PC-3 (cell line): ENCODE results near the gene RNF141. TPM values are rescaled to one million over a fixed set of nuclear protein-coding genes. Genes with fewer than 3 reads are reported as not detected.

Source experiments
- ATAC-seq: fragments of 200-7000 bp; cut with Tn5 transposase; 2 replicates; pipeline ENCODE4 v1.9.1; 2020; ENCODE audit warnings: mild to moderate bottlenecking, moderate library complexity
- BruUV-seq: library from RNA; stranded (reverse); fragments of 400-500 nt; replicated peaks from 2 replicates; lab custom pipeline; 2021; lab: Mats Ljungman, UMichigan
- CTCF ChIA-PET: fragments of 300-600 bp; sonication (Branson Sonifier 250); formaldehyde crosslinking; loops from one replicate; lab custom pipeline; 2022; ENCODE audit warnings: antibody characterized with exemption; lab: Charles Lee
- POLR2A ChIA-PET: fragments of 300-600 bp; sonication (Branson Sonifier 250); formaldehyde crosslinking; loops from one replicate; lab custom pipeline; 2022; ENCODE audit warnings: antibody characterized with exemption; ENCODE audit not compliant: unreplicated experiment; lab: Charles Lee
- DNase-seq: peaks from one replicate; pipeline ENCODE4 v3.0.0-alpha.2; 2015
- H2AFZ ChIP-seq: fragments of 300-600 bp; sonication (generic); 2 replicates; pipeline ENCODE4 v1.6.0; 2016; ENCODE audit warnings: antibody characterized with exemption, low read length
- H3F3A ChIP-seq: fragments of 300-600 bp; sonication (generic); one replicate; pipeline ENCODE4 v1.6.0; 2017; ENCODE audit warnings: antibody characterized with exemption, low read length, control low read depth, mild to moderate bottlenecking; ENCODE audit not compliant: unreplicated experiment
- H3K27ac ChIP-seq: fragments of 300-600 bp; sonication (generic); 2 replicates; pipeline ENCODE4 v1.5.1; 2016; ENCODE audit warnings: mild to moderate bottlenecking, low read length
- H3K27me3 ChIP-seq: fragments of 300-600 bp; sonication (generic); 2 replicates; pipeline ENCODE4 v1.6.1; 2016; ENCODE audit warnings: low read length, mixed read lengths
- H3K36me3 ChIP-seq: fragments of 300-600 bp; sonication (generic); 2 replicates; pipeline ENCODE4 v1.6.1; 2016; ENCODE audit warnings: low read depth, mixed run types, low read length, mixed read lengths
- H3K4me1 ChIP-seq: fragments of 300-600 bp; sonication (generic); 2 replicates; pipeline ENCODE4 v1.5.1; 2016; ENCODE audit warnings: low read length; ENCODE audit not compliant: insufficient read depth
- H3K4me2 ChIP-seq: fragments of 300-600 bp; sonication (generic); 2 replicates; pipeline ENCODE4 v1.6.0; 2016; ENCODE audit warnings: low read length
- H3K4me3 ChIP-seq: fragments of 300-600 bp; sonication (generic); 2 replicates; pipeline ENCODE4 v1.5.1; 2016; ENCODE audit warnings: mild to moderate bottlenecking, low read length, mixed read lengths
- H3K79me2 ChIP-seq: fragments of 300-600 bp; sonication (generic); 2 replicates; pipeline ENCODE4 v1.6.1; 2017; ENCODE audit warnings: low read length, mixed read lengths
- H3K9ac ChIP-seq: fragments of 300-600 bp; sonication (generic); 2 replicates; pipeline ENCODE4 v1.6.0; 2016; ENCODE audit warnings: mild to moderate bottlenecking, low read length
- H3K9me2 ChIP-seq: fragments of 300-600 bp; sonication (generic); replicated peaks from 2 replicates; pipeline ENCODE4 v1.6.1; 2016; ENCODE audit warnings: mixed run types, low read length, mixed read lengths
- H3K9me3 ChIP-seq: fragments of 300-600 bp; sonication (generic); 2 replicates; pipeline ENCODE4 v1.6.1; 2016; ENCODE audit warnings: low read length, mixed read lengths
- H4K20me1 ChIP-seq: fragments of 300-600 bp; sonication (generic); 2 replicates; pipeline ENCODE4 v1.6.1; 2016; ENCODE audit warnings: low read length, mixed read lengths
- EZH2 ChIP-seq: fragments of 300-600 bp; sonication (generic); IDR thresholded peaks from one replicate; pipeline ENCODE4 v1.6.1; 2017; ENCODE audit warnings: antibody characterized with exemption, mild to moderate bottlenecking, low read length; ENCODE audit not compliant: unreplicated experiment
- EZH2phosphoT487 ChIP-seq: fragments of 300-600 bp; sonication (generic); IDR thresholded peaks from 2 replicates; pipeline ENCODE4 v1.6.1; 2018; ENCODE audit warnings: mild to moderate bottlenecking, antibody characterized with exemption, low read length, borderline replicate concordance
- intact Hi-C: fragments of 100-400 bp; cut with micrococcal nuclease; formaldehyde crosslinking; loops from 2 replicates; pipeline ENCODE4 v1.9.0; 2023
- total RNA-seq: library from RNA; depleted of rRNA; stranded (reverse); fragments of >200 nt; gene quantifications from 2 replicates; pipeline ENCODE4 v1.2.3, GENCODE V29; 2014
- TF ChIP-seq, protein P1 (sequence below): fragments of 300-600 bp; sonication (generic); conservative IDR thresholded peaks from 2 replicates; pipeline ENCODE4 v1.5.1; 2017; ENCODE audit warnings: antibody characterized with exemption, low read depth, mild to moderate bottlenecking, low read length

The RNF141 gene
- total RNA-seq, 1 experiment from 2014 or later = 13.8 TPM

DNA sequence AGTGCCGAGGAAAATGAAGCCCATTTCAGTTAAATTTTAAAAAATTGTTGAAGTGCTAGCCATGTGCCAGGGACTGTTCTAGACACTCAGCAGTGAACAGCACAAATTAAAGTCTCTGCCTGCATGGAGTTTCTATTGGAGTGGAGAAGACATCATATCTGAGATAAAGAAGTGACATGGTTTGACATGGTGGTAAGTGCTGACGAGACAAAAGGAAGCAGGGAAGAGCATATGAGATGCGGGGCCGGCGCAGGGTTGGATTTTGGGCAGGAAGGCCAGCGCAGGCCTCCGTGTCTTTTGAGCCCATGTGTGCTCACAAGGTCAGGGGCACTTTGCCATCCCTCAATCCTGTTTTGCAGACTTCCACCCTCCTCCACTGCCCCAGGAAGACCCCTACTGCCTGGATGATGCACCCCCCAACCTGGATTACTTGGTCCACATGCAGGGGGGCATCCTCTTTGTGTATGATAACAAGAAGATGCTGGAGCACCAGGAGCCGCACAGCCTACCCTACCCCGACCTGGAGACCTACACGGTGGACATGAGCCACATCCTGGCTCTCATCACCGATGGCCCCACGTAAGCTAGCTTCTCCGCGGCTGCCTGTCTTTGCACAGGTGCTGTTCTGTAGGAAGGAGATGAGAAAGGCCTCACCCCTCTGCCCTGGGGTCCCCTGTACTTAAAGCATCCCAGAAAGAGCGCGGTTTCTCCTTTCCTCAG lies 56.4 kb downstream of the RNF141 start:
- POLR2A ChIA-PET = no interaction called here
- H3K9me3 ChIP-seq = no peaks in the 10 kb centered on the region
- TF ChIP-seq, protein P1, sequence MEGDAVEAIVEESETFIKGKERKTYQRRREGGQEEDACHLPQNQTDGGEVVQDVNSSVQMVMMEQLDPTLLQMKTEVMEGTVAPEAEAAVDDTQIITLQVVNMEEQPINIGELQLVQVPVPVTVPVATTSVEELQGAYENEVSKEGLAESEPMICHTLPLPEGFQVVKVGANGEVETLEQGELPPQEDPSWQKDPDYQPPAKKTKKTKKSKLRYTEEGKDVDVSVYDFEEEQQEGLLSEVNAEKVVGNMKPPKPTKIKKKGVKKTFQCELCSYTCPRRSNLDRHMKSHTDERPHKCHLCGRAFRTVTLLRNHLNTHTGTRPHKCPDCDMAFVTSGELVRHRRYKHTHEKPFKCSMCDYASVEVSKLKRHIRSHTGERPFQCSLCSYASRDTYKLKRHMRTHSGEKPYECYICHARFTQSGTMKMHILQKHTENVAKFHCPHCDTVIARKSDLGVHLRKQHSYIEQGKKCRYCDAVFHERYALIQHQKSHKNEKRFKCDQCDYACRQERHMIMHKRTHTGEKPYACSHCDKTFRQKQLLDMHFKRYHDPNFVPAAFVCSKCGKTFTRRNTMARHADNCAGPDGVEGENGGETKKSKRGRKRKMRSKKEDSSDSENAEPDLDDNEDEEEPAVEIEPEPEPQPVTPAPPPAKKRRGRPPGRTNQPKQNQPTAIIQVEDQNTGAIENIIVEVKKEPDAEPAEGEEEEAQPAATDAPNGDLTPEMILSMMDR = no peak
- no peak for TF ChIP-seq EZH2phosphoT487
- TF ChIP-seq EZH2 = no peak
- no peaks in the 10 kb centered on the region for H3F3A ChIP-seq
- no peak for DNase-seq
- peaks cover 4% of the 10 kb centered on the region; the same call in 1 of the 2 replicates for H3K36me3 ChIP-seq
- no peaks in the 10 kb centered on the region for H4K20me1 ChIP-seq
- intact Hi-C loops = no loop called here
- no peak overlapping the region for H3K4me3 ChIP-seq
- peaks cover 23% of the 10 kb centered on the region for H3K4me1 ChIP-seq
- no peak overlapping the region for H3K4me2 ChIP-seq
- no peak for ATAC-seq
- H3K9ac ChIP-seq = no peak overlapping the region
- 0 out of 2 replicates have a peak, but pooled peaks cover 9% of the 10 kb centered on the region for H3K79me2 ChIP-seq
- CTCF ChIA-PET = no interaction called here
- H3K9me2 ChIP-seq = no peaks in the 10 kb centered on the region
- BruUV-seq = no TSS peak
- no peak overlapping the region for H3K27ac ChIP-seq
- H3K27me3 ChIP-seq = no peaks in the 10 kb centered on the region
- no peak overlapping the region for H2AFZ ChIP-seq

DNA sequence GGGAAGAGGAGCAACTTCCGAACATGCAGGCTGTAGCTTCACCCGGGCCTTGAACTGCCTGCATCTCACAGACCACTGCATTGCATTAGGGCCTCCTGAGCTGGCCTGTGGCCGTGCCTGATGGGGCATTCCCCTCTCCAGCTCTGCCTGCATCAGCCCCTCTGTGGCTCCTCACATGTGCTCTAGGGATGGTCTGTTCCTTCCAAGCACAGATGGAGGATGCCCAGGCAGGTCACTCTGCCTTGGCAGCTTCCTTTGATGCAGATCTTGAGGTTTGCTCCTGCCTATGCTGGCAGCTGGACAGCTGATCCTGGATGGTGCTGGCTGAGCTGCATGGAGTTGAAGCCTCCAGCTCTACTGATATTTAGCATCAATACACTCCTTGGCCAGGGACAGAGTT lies 57.4 kb downstream of the RNF141 start:
- H3K9ac ChIP-seq = no peak overlapping the region

More for the DNA sequence above, 57.4 kb downstream of the RNF141 start:
- intact Hi-C loops = no loop called here
- Histone ChIP-seq H3K4me2 (no peak overlapping the region), H3K4me1 (peaks cover 14% of the 10 kb centered on the region), H3K27me3 (no peaks in the 10 kb centered on the region), H3F3A (no peaks in the 10 kb centered on the region), H2AFZ (no peak overlapping the region), H3K36me3 (peaks cover 4% of the 10 kb centered on the region; the same call in 1 of the 2 replicates), H3K27ac (no peak overlapping the region), H3K79me2 (0 out of 2 replicates have a peak, but pooled peaks cover 2% of the 10 kb centered on the region), H4K20me1 (no peaks in the 10 kb centered on the region), H3K9me3 (no peaks in the 10 kb centered on the region), H3K4me3 (no peak overlapping the region), H3K9me2 (no peaks in the 10 kb centered on the region)
- ATAC-seq (no peak), DNase-seq (no peak)
- ChIA-PET POLR2A (no interaction called here), CTCF (no interaction called here)
- no peak for TF ChIP-seq EZH2
- TF ChIP-seq EZH2phosphoT487 = no peak
- TF ChIP-seq, protein P1 = no peak
- BruUV-seq = no TSS peak
